NT2/D1 (cell line): ENCODE results near the gene CCDC70.

Experiments
- SUZ12 ChIP-seq: IDR thresholded peaks from 2 replicates; pipeline ENCODE4 v1.6.1; 2011; ENCODE audit not compliant: insufficient read length, insufficient read depth; ENCODE audit errors: extremely low read depth
- YY1 ChIP-seq: IDR thresholded peaks from 2 replicates; pipeline ENCODE4 v1.6.1; 2011; ENCODE audit not compliant: insufficient read length, insufficient read depth
- ZNF274 ChIP-seq: IDR thresholded peaks from 2 replicates; pipeline ENCODE4 v1.6.1; 2011; ENCODE audit warnings: mild to moderate bottlenecking, low read depth, low read length

DNA sequence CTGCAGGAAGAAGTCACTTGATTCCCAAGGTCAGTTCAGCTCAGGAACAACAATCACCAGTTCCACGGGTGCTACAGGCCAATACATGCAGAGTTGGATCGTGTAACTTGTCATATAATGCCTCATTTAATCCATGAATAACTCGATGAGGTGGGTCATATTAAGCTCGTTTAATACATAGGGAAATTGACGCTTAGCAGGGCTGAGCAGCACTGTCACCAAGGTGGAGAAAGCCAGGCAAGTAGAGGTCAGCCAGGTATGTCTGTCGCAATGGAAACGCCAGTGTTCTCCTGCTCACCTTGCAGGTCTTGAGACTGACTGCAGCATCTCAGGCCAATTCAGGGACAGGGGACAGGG is 52.3 kb downstream of the CCDC70 start:
- TF ChIP-seq ZNF274: no peak
- TF ChIP-seq YY1: no peak
- TF ChIP-seq SUZ12: no peak
